IPS-20b (cell line): ENCODE measurements around the gene ETNPPL.

Source experiments
- H3K27ac ChIP-seq: one replicate; pipeline ENCODE4 v1.5.1; 2013; ENCODE audit warnings: low read length
- H3K27me3 ChIP-seq: 2 replicates; pipeline ENCODE4 v1.6.1; 2013; ENCODE audit warnings: mild to moderate bottlenecking, low read length, inconsistent platforms; ENCODE audit not compliant: insufficient read depth
- H3K36me3 ChIP-seq: 2 replicates; pipeline ENCODE4 v1.6.1; 2013; ENCODE audit warnings: low read depth, mild to moderate bottlenecking, inconsistent platforms, low read length, moderate library complexity; ENCODE audit not compliant: insufficient read depth
- H3K4me1 ChIP-seq: 2 replicates; pipeline ENCODE4 v1.6.1; 2013; ENCODE audit warnings: mild to moderate bottlenecking, control low read depth, inconsistent platforms, low read length, moderate library complexity; ENCODE audit not compliant: insufficient read depth
- H3K4me3 ChIP-seq: 2 replicates; pipeline ENCODE4 v1.5.1; 2013; ENCODE audit warnings: mild to moderate bottlenecking, low read length, inconsistent platforms
- H3K9ac ChIP-seq: 2 replicates; pipeline ENCODE4 v1.6.1; 2013; ENCODE audit warnings: low read depth, mild to moderate bottlenecking, inconsistent platforms, low read length, moderate library complexity
- H3K9me3 ChIP-seq: 2 replicates; pipeline ENCODE4 v1.6.1; 2013; ENCODE audit warnings: mild to moderate bottlenecking, low read depth, low read length, inconsistent platforms; ENCODE audit not compliant: insufficient read depth

The ETNPPL gene

GRCh38 chr4:108751321-108751720, 11.5 kb downstream of the ETNPPL start:
- no peaks in the 10 kb centered on the region for H3K27me3 ChIP-seq
- no peaks in the 10 kb centered on the region for H3K4me1 ChIP-seq
- H3K27ac ChIP-seq, result no peak overlapping the region
- H3K36me3 ChIP-seq, result no peaks in the 10 kb centered on the region
- H3K9me3 ChIP-seq, result no peaks in the 10 kb centered on the region
- H3K4me3 ChIP-seq, result no peak overlapping the region
- no peak overlapping the region for H3K9ac ChIP-seq

DNA sequence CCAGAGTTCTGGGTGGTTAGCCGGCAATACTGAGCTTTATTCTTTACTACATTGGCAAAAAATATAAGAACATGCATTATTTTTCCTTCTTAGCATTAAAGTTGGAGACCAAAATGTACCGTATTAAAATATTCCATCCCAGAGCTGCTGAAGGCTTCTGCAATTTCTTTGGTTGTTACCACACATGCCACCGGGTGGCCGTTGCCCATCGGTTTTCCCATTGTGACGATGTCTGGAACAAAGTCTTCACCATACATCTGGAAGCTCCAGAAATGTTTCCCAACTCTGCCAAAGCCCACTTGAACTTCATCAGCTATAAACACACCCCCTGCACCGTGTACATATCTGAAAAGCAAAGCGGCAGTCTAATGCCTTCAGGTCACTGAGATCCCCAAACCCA, 13.7 kb downstream of the ETNPPL start:
- no peaks in the 10 kb centered on the region for H3K9me3 ChIP-seq
- H3K36me3 ChIP-seq, result no peaks in the 10 kb centered on the region
- no peak overlapping the region for H3K4me3 ChIP-seq
- no peaks in the 10 kb centered on the region for H3K4me1 ChIP-seq
- H3K27me3 ChIP-seq, result no peaks in the 10 kb centered on the region
- H3K9ac ChIP-seq, result no peak overlapping the region
- H3K27ac ChIP-seq, result no peak overlapping the region

GRCh38 chr4:108746511-108746910, 16.3 kb downstream of the ETNPPL start:
- Histone ChIP-seq H3K9ac (no peak overlapping the region), H3K27ac (no peak overlapping the region), H3K4me1 (no peaks in the 10 kb centered on the region), H3K27me3 (no peaks in the 10 kb centered on the region), H3K4me3 (no peak overlapping the region), H3K36me3 (no peaks in the 10 kb centered on the region), H3K9me3 (no peaks in the 10 kb centered on the region)

DNA sequence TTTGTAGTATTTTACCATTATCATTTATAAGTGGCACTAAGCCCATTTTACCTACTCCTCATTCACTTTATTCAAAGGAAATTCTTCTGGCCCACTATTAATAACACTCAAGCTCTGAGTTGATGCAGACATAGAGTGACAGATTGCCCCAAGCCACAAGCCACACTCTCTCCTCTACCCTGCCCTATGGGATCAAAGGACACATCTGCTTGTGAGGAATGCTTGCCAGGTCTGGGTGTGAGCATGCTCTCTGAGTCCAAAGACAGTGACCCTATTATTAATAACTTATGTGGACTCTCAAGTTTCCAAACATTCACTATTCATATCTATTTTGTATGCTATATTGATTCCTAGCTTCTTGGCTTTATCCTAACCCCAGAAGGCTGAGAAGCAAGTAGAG, 18.5 kb downstream of the ETNPPL start:
- no peak overlapping the region for H3K9ac ChIP-seq
- H3K27me3 ChIP-seq, result no peaks in the 10 kb centered on the region
- no peaks in the 10 kb centered on the region for H3K4me1 ChIP-seq
- no peaks in the 10 kb centered on the region for H3K9me3 ChIP-seq
- no peaks in the 10 kb centered on the region for H3K36me3 ChIP-seq
- no peak overlapping the region for H3K4me3 ChIP-seq
- no peak overlapping the region for H3K27ac ChIP-seq

GRCh38 chr4:108742451-108743420, 20.1 kb downstream of the ETNPPL start:
- H3K4me3 ChIP-seq, result no peak overlapping the region
- H3K27me3 ChIP-seq, result no peaks in the 10 kb centered on the region
- H3K27ac ChIP-seq, result no peak overlapping the region
- H3K36me3 ChIP-seq, result no peaks in the 10 kb centered on the region
- no peak overlapping the region for H3K9ac ChIP-seq
- no peaks in the 10 kb centered on the region for H3K9me3 ChIP-seq
- no peaks in the 10 kb centered on the region for H3K4me1 ChIP-seq

DNA sequence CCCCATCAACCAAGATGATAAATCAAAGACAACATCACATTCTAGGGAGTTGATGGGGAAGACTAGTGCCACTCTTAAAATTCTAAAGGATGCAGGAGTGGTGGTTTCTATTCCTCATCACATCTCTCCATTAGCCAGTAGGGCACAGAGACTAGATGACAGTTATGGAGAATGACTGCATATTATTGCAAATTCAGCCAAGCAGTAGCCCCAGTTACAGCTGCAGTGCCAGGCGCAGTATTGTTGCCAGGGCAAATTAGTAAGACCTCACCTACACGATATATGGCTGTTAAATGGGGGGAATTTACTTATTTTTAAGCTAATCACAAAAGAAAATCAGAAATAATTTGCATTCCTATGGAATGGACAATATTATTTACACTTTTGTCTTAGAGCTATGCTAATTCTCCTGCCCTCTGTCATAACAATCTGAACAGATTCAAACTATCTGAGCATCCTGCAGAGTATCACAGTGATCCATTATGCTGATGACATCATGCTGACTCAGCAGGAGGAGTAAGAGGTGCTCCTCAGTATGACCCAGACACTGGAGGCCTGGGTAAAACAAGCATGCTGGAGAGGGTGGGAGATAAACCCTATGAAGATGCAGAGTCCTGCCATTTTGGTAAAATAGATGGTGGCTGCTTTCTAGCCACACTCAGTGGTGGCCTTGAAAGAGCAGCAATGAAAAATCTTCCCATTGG, 24.7 kb downstream of the ETNPPL start:
- Histone ChIP-seq H3K4me1 (no peaks in the 10 kb centered on the region), H3K27ac (no peak overlapping the region), H3K9ac (no peak overlapping the region), H3K27me3 (no peaks in the 10 kb centered on the region), H3K9me3 (no peaks in the 10 kb centered on the region), H3K36me3 (no peaks in the 10 kb centered on the region), H3K4me3 (no peak overlapping the region)

DNA sequence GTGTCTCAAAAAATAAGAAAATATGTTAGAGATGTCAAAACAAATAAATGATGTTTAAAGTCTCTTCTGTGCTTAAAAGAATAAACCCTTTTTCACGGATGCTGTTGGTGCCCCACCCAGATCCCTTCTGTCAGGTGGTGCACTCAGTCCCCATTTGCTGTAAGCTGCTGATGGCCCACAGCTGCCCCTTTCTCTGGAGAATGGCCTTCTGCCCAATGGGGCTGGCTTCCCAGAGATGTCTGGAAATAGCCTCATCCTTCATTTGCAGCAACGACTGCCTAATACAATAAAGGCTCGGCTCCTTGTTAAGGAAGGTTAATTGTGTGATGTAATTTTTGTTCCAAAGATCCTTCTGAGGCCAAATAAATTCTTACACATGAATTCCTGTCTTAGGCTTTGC, 31.8 kb downstream of the ETNPPL start:
- H3K9me3 ChIP-seq, result peaks cover 10% of the 10 kb centered on the region
- H3K9ac ChIP-seq, result no peak overlapping the region
- no peak overlapping the region for H3K27ac ChIP-seq
- H3K27me3 ChIP-seq, result no peaks in the 10 kb centered on the region
- no peaks in the 10 kb centered on the region for H3K36me3 ChIP-seq
- no peak overlapping the region for H3K4me3 ChIP-seq
- H3K4me1 ChIP-seq, result no peaks in the 10 kb centered on the region

GRCh38 chr4:108730579-108730978, 32.3 kb downstream of the ETNPPL start:
- no peaks in the 10 kb centered on the region for H3K27me3 ChIP-seq
- H3K9ac ChIP-seq, result no peak overlapping the region
- no peak overlapping the region for H3K4me3 ChIP-seq
- no peaks in the 10 kb centered on the region for H3K36me3 ChIP-seq
- no peak overlapping the region for H3K27ac ChIP-seq
- peaks cover 10% of the 10 kb centered on the region for H3K9me3 ChIP-seq
- no peaks in the 10 kb centered on the region for H3K4me1 ChIP-seq

DNA sequence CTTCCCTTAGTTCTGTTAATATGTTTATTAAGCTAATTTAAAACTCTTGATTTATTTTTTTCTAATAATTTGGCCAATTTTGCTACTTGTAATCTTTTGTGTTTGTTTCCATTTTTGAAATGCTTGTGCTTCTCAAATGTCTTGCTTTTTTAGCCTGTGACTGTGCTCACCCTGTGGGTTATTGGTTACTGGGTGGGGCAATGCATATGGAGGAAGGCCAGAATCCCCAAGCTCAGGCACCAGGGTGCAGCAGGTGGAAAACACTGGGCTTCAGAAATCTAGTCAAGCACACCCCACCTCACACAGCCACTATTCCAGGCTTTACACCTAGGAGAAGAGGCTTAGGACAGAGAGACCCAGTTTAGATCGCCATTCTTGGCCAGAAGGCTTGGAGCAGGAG, 33.1 kb downstream of the ETNPPL start:
- H3K9ac ChIP-seq, result no peak overlapping the region
- no peaks in the 10 kb centered on the region for H3K27me3 ChIP-seq
- H3K36me3 ChIP-seq, result no peaks in the 10 kb centered on the region
- no peak overlapping the region for H3K4me3 ChIP-seq
- no peak overlapping the region for H3K27ac ChIP-seq
- H3K9me3 ChIP-seq, result peaks cover 17% of the 10 kb centered on the region
- no peaks in the 10 kb centered on the region for H3K4me1 ChIP-seq

DNA sequence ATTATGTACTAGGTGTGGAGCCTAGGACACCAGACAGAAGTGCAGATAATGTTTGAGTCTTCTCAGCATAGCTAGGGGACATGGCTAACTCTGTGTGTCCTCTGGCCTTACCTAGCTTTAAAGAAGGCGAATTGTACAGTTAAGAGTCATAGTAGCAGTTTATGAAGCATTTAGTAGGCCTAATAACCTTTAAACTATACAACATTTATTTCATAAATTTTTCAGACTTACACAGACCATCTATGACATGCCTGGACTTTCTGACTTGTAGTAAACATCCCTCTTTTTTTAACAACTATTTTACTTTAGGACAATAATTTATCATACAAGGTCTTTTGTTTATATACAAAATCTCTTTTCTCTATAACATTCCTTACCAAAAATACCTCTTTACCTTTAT, 37.4 kb downstream of the ETNPPL start:
- Histone ChIP-seq H3K9ac (no peak overlapping the region), H3K4me1 (no peaks in the 10 kb centered on the region)

DNA sequence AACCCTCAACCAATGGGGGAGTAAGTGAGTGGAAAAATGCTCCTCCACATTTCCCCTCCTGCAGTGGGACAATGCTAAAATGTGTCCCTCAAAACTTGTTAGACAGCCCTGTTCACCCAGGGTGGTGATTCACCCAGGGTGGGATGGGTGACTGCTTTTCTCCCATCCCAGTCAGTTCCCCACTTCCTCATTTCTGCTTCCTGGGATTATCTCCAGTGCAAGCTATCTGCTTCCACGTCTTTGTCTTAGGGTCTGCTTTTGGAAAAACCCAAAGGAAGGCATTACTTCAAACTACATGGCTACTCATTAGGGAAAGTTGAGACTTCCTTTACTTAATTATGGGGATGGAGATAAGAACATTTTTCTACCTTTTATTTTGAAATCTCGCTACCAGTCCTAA, 45.5 kb downstream of the ETNPPL start:
- Histone ChIP-seq H3K27me3 (no peaks in the 10 kb centered on the region), H3K9me3 (peaks cover 6% of the 10 kb centered on the region; the same call in 1 of the 2 replicates), H3K36me3 (no peaks in the 10 kb centered on the region), H3K9ac (no peak overlapping the region), H3K4me1 (peaks cover 6% of the 10 kb centered on the region; the same call in 1 of the 2 replicates), H3K27ac (no peak overlapping the region), H3K4me3 (no peak overlapping the region)

More for the DNA sequence above, 37.4 kb downstream of the ETNPPL start:
- H3K27me3 ChIP-seq, result no peaks in the 10 kb centered on the region
- H3K27ac ChIP-seq, result no peak overlapping the region
- peaks cover 40% of the 10 kb centered on the region for H3K9me3 ChIP-seq
- H3K4me3 ChIP-seq, result no peak overlapping the region
- no peaks in the 10 kb centered on the region for H3K36me3 ChIP-seq

GRCh38 chr4:108716340-108716739, 46.5 kb downstream of the ETNPPL start:
- Histone ChIP-seq H3K27ac (no peak overlapping the region), H3K9ac (no peak overlapping the region), H3K9me3 (no peaks in the 10 kb centered on the region), H3K4me3 (no peak overlapping the region), H3K36me3 (no peaks in the 10 kb centered on the region), H3K4me1 (peaks cover 6% of the 10 kb centered on the region; the same call in 1 of the 2 replicates), H3K27me3 (no peaks in the 10 kb centered on the region)
